HG03575 (cell line): ENCODE results near the gene TMEM151A.
"Not testable (repeated sequence)": the region's sequence is repeated elsewhere in the genome, so short reads cannot be mapped to it uniquely, and the experiment has no call there.

Experiments used
- ATAC-seq: cut with Tn5 transposase; IDR thresholded peaks from one replicate; pipeline ENCODE4 v1.9.1; 2021; ENCODE audit not compliant: unreplicated experiment, insufficient number of reproducible peaks, low FRiP score; ENCODE audit errors: extremely low read depth

TMEM151A gene

DNA sequence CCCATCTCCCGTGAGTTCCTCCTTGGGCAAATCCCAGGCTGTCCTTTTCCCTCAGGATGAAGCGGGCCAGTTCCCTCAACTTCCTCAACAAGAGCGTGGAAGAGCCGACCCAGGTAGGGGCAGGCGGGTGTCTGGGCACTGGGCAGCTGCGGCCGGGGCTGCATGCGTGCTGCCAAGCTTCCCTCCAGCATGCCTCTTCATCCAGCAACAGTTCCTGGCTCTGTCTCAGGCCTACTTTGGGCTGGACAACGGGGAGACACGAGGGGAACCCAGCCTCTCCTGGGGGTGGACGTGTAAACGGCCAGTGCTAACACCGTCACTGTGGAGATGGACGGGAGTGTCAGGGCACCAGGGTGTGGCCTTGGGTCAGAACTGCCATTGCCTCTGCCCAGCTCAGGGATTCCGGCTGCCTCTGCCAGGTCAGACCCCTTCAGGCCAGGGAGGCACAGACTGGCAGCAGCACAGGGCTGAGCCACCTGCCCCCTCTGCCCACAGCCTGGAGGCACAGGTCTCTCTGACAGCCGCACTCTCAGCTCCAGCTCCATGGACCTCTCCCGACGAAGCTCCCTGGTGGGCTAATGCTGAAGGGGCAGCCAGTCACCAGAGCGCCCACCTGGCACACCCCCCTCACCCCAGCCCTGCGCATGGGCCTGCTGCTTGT, 25.2 kb upstream of the TMEM151A start:
- ATAC-seq: no peak

- no peak for ATAC-seq
Observed at GRCh38 chr11:66267039-66267378, 24.7 kb upstream of the TMEM151A start.

- ATAC-seq: peak; percentile 10
Observed at GRCh38 chr11:66267379-66268243, 24.1 kb upstream of the TMEM151A start.

- ATAC-seq: peak; percentile 57
Observed at GRCh38 chr11:66268244-66268951, 23.3 kb upstream of the TMEM151A start, which contains the start of gene RAB1B. TSS of gene RAB1B (plus strand) at chr11:66268639. CDS start at chr11:66268680, 41 bp downstream.

- no peak for ATAC-seq
Observed at GRCh38 chr11:66268952-66269905, 22.5 kb upstream of the TMEM151A start.

DNA sequence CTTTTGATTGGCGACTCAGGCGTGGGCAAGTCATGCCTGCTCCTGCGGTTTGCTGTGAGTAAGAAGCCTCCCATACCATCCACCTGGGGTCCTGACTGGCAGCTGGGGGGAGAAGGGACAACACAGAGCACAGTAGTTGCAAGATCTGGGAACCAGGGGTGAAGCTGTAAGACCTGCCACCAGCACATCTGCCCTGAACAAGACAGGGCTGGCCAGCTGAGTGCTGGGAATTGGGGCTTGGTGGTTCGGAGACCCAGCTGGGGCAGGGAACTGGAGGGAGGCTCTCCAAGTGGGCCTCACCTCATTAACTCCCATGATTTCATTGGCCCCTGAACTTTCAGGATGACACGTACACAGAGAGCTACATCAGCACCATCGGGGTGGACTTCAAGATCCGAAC, 19.9 kb upstream of the TMEM151A start:
- no peak for ATAC-seq

GRCh38 chr11:66272596-66272995, 19.1 kb upstream of the TMEM151A start:
- no peak for ATAC-seq

GRCh38 chr11:66274219-66274618, 17.5 kb upstream of the TMEM151A start:
- no peak for ATAC-seq

- no peak for ATAC-seq
Observed at GRCh38 chr11:66275396-66275795, 16.3 kb upstream of the TMEM151A start.

DNA sequence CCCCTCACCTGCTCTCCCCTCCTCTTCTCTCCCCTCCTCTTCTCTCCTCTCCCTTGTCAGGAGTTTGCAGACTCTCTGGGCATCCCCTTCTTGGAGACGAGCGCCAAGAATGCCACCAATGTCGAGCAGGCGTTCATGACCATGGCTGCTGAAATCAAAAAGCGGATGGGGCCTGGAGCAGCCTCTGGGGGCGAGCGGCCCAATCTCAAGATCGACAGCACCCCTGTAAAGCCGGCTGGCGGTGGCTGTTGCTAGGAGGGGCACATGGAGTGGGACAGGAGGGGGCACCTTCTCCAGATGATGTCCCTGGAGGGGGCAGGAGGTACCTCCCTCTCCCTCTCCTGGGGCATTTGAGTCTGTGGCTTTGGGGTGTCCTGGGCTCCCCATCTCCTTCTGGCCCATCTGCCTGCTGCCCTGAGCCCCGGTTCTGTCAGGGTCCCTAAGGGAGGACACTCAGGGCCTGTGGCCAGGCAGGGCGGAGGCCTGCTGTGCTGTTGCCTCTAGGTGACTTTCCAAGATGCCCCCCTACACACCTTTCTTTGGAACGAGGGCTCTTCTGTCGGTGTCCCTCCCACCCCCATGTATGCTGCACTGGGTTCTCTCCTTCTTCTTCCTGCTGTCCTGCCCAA, 15.6 kb upstream of the TMEM151A start:
- no peak for ATAC-seq

DNA sequence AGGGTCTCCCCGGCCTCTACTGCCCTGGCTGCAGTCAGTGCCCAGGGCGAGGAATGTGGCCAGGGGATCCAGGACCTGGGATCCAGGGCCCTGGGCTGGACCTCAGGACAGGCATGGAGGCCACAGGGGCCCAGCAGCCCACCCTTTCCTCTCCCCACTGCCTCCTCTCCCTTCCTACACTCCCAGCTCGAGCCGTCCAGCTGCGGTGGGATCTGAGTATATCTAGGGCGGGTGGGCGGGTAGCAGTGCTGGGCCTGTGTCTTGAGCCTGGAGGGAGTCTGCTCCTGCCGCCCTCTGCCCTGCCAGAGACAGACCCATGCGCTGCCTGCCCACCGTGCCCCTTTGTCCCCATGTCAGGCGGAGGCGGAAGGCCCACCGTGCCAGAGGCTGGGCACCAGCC, 15.1 kb upstream of the TMEM151A start:
- not testable (repeated sequence) for ATAC-seq

GRCh38 chr11:66277064-66277463, 14.6 kb upstream of the TMEM151A start:
- ATAC-seq: not testable (repeated sequence)

GRCh38 chr11:66277471-66278362, 14.0 kb upstream of the TMEM151A start, which contains the start of gene CNIH2:
TSS of gene CNIH2 (plus strand) at chr11:66278175. CDS start at chr11:66278457, 282 bp downstream.
- ATAC-seq: no peak

GRCh38 chr11:66278363-66279091, 13.2 kb upstream of the TMEM151A start:
- ATAC-seq: no peak

GRCh38 chr11:66279092-66279734, 12.5 kb upstream of the TMEM151A start:
- ATAC-seq: no peak

DNA sequence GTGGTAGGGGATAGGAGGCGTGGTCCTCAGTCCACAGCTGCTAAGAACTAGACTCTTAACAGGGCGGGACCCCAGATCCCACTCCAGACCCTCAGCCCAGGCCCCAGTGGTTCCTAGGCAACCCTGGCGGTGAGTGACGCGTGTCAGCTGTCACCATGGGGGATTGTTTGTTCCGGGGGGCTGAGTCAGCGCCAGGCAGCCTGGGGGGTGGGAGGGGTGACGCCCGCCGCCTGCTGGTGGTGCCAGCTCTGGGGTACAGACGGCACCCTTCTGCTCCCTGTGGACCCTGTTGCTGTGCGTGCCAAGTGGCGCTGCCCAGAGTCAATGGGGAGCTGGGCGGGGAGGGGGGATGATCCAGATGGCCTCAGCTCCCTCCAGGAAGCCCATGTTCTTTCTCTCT, 11.3 kb upstream of the TMEM151A start:
- ATAC-seq: no peak
